RCC 7860 (cell line): ENCODE data around the gene GMNC.
A peak's percentile ranks its signal among the peaks of the same experiment; 100 is the strongest.
"Not testable (repeated sequence)": the region's sequence is repeated elsewhere in the genome, so short reads cannot be mapped to it uniquely, and the experiment has no call there.

Source experiments
- DNase-seq: peaks from one replicate; pipeline ENCODE4 v3.0.0-alpha.2; 2015; ENCODE audit warnings: low spot score
- FAIRE-seq: peaks from 2 replicates; lab custom pipeline; 2012; peaks lifted over from hg19 to GRCh38; lab: Jason Lieb, UNC

The GMNC gene, protein sequence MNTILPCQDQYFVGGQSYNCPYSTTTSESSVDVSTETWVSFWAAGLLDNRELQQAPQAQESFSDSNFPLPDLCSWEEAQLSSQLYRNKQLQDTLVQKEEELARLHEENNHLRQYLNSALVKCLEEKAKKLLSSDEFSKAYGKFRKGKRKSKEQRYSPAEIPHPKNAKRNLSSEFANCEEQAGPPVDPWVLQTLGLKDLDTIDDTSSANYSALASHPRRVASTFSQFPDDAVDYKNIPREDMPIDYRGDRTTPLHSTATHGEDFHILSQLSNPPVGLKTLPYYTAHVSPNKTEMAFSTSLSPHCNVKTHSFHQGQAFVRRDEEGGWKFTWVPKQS

DNA sequence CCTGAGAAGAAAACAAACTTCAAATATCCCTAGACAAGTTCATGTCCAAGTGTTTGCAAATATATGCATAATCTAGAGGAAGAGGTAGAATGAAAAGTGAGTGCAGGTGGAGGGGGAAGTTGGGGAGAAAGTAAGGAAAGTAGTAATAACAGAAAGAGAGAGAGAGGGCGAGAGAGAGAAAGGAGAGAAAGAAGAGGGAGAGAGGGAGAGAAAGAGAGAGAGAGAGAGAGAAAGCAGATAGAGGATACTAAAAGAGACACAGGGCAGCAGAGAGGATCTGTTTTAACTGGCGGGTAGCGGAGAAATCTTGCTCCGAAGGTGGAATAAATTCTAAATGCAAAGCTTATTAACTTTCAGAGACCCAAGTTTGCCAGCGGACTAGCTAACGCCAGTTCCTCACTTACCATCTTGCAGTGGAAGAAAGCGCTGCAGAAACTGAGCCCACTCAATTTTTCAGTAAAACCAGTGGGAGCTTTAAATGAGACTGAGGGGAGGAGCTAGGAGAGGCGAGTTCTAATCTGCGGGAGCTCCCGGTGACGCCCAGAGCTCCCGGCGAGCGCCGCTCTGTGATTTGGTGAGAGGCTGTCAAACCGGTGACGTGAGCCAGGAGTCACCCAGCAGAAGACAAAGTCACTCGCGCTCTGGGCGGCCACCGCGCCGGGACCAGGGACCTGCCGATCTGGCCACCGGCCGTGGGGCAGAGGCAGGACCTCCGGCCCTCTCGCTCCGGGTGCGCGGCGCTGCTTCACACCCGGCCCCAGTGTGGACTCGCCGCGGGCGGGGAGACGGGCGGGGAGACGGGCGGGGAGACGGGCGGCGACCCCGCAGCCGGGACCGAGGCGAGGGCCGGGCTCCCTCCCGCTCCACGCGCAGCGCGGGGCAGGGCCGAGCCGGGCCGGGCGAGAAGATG, at the start of gene GMNC:
Gene GMNC, minus strand, starts transcription at position 486 of the 910 bp plus-strand sequence. Its CDS starts 79 bp downstream, at position 407.
- FAIRE-seq (peak; percentile 66), DNase-seq (peak; percentile 76)

DNA sequence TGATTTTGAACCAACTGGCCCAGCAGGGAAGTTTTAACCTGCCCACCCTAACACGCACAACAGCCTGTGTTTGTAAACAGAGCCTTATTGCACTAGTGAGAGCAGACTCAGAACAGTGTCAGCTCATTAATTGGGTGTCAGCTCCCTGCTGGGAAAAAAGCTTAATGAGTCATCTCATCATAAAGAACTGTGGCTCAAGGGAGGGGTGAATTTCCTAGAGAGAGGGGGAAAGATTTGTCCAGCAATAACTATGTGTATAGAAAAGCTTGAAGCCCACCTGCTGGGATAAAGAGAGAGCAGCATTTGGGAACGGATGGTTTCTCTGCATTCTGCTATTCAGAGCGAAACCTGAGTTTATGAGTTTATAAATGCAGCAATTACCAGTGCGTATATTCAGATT, 48.9 kb upstream of the GMNC start:
- FAIRE-seq = no peak
- no peak for DNase-seq

DNA sequence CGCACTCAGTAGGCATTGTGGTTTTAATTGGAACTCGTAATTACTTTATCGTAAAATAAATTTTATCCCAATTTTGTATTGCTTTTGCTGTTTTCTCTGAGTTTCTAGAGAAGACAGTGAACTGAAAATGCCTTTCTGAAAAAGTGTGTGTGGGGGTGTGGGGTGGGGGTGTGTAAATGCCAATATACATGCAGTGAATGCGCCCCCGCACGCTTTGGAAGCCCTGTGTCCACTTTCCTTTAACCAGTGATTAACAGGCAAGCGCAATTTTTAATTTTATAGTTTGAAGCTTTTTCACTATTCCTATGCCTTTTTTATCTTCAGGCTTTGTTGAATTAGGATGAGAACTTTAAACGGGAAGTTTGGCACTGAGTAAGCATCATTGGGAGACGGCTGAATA, 47.4 kb upstream of the GMNC start:
- FAIRE-seq (no peak), DNase-seq (no peak)

DNA sequence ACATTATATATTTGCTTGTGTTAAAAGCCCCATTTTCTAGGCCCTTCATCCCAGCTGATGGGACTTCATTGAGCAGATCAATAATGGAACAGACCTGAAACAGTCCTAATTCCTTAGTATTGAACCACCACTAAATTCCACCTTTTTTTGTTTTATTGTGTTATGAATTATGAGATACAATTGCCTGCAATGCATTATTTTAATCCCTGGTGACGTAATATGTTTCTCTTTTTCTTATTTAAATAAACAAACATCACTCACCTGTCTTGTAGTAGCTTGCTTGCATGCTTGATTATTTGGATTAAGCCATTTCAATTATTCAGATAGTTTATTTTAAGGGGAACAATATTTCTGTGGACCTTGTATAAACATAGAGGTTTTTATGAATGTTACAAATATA, 40.7 kb upstream of the GMNC start:
- DNase-seq (no peak), FAIRE-seq (no peak)

DNA sequence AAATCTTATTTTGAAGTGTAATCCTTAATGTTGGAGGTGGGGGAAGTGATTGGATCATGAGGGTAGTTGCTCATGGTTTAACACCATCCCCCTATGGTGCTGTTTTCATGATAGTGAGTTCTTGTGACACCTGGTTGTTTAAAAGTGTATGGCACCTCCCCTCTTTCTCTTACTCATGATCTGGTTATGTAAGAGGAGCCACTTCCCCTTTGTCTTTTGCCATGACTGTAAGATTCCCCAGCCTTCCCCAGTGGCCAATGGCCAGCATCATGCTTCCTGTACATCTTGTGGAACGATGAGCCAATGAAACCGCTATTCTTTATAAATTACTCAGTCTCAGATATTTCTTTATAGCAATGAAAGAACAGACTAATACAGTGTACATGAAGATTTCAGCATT, 39.8 kb upstream of the GMNC start:
- no peak for FAIRE-seq

DNA sequence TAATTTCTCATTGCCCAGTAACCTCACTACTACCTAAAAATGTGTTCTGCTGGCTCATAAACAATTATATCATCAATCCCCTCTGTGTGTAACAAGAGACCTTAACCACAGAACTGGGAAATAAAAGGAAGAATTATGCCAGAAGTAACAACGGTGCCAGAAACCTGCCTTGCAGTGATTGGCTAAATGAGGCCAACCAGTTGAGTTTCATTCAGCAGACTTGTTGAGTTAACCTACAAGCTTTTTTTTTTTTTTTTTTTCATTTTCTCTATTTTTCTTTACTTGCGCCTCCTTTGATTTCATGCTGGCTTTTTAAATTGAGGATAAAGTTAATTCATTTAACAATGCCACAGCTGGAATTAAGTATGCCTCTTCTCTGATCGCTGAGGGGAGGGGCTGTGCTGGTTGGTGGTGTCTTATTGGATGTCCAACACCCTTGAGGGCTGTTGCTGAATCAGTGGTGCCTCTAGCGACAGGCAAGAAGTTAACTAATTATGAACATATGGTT, 30.0 kb upstream of the GMNC start:
- DNase-seq (no peak), FAIRE-seq (no peak)

More for the DNA sequence above, 39.8 kb upstream of the GMNC start:
- no peak for DNase-seq

DNA sequence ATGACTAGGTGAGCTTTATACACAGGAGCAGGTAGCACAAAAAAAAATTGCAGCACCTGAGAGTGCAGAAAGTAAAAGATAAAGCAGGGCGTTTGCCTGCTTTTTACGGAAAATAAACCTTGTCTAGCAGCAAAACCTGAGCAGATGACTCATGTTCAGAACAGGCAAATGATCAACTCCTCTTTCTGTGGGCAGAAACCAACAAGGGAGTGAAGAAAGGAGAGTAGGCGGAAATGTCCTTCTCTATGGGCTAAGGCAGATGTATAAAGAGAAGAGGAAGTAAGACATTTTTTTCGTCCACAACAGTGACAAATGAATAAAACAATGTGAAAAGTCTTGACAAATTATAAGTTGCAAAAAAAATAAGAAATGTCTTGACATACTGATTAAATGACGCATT, 24.5 kb upstream of the GMNC start:
- FAIRE-seq (peak; percentile 91), DNase-seq (peak; percentile 50)

DNA sequence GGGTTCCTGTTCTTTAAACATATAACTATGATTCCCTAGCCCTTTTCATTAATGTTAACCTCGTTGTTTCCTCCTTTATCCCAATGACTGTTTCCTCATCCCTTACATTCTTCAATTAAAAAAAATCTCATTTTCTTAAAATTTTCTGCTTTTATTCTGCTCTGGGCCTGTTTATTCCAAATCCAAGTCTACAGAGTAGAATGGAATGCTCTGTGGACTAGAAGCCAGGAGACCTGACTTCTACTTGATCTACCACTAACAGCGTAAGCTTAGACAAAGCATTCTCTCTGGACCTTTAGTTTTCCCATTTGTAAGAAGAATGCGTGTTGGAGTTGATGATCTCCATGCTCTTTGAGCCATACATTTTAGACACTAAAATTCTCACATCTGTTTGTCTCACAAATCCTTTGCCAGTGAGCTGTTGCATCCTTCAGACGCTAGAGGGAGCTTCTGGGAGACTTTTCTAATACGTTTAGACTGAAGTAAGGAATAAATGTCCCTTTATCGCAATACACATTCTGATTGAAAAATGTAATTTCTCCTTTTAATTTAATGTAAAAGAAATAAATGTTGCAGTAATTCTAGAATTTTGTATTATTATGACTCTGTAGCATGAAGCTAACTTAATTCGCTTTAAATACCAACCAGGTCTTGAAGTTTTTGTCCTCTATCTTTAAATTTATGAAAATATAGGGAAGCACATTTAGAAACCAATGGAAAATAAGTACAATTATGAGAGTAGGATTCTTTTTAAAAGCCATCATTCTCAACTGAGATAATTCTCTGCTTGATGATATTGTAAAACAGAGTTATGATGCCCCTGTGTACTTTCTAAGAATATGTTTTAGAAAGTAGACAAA, 21.7 kb upstream of the GMNC start:
- DNase-seq (peak; percentile 25), FAIRE-seq (peak; percentile 85)

DNA sequence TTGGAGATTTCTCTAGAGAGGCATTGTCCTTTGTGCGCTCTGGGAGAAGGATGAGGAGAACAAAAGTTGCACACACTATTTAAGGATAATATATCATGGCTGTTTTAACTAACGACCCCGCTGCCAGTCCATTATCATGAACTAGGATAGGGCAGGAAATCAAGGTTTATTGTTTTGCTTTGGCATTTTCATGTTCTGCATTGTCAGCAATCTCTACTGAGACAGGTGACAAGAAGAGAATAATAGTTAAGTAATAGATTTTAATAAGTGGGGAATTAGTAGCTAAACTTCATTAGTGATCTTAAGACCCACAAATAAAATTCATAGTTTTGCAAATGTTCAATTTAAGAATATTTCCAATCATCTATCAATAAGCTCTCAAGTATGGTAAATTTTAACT, 20.6 kb upstream of the GMNC start:
- no peak for DNase-seq
- FAIRE-seq = no peak

DNA sequence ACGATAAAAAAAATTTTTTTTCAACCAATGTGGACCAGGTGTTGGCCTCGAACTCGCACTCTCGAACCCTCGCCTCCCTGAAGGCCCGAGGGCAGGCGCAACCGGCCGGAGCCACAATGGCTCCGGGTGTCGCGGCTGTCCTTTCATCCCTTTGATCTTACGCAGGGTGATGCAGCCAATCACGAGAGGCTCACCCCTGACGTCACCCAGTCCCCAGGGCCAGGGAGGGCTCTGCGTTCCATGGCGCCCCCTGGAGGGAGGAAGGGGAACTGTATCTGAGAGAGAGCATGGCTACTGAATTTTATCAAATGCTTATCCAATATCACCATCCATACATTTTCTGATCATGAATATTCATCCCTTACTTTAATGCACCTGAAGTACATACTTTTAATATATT, 15.4 kb upstream of the GMNC start:
- DNase-seq (no peak), FAIRE-seq (no peak)

DNA sequence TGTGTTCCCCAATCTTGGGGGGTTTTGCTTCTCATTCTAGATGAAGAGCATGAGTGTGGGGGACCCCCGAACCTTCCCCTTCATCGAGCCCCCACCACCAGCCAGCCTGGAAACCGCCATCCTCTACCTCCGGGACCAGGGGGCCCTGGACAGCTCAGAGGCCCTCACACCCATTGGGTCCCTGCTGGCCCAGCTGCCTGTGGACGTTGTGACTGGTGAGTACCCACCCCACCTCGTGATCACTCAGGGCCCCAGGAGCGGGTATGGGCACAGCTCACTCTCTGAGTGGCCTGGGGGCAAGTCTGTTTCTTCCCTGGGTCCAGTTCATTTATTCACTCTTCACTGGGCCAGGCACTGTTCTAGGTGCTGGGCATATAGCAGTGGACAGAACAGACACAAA, 13.9 kb upstream of the GMNC start:
- FAIRE-seq, DNase-seq: not testable (repeated sequence)

DNA sequence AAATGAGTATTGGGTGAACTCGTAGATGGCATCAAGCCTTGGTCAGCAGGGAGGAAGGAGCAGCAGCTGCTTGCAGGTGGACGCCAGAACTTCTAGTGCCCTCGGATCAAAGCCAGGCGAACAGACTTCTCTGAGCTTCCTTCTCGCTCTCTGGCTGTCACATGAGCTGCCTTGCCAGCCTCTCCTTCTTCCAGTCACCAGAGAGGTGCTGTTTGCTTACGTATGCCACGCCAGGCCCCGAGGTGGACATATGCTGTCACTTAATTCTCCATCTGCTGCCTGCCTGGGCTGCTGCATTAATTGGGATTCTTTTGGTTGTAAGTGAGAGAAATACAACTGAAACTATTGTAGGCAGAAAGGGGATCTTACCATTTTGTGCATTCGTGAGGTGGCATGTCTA, 12.6 kb upstream of the GMNC start:
- FAIRE-seq, DNase-seq: not testable (repeated sequence)

DNA sequence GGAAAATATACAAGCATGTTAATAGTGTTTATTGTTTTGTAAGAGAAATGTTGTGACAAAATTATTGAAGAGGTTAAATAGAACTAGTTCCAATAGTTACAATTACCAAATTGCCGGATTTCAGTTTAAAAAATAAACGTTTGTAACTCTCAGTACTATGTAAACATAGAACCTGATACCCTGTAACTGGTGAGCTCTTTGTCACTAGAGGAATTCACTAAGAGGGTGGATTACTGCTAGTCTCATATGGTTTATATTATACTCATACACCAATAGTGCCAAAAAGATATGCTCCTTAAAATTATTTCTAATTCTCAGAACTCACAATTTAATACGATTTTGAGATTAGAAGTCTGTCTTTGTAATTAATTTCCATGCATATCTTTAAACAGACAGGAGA, 7.6 kb upstream of the GMNC start:
- DNase-seq = no peak
- no peak for FAIRE-seq

DNA sequence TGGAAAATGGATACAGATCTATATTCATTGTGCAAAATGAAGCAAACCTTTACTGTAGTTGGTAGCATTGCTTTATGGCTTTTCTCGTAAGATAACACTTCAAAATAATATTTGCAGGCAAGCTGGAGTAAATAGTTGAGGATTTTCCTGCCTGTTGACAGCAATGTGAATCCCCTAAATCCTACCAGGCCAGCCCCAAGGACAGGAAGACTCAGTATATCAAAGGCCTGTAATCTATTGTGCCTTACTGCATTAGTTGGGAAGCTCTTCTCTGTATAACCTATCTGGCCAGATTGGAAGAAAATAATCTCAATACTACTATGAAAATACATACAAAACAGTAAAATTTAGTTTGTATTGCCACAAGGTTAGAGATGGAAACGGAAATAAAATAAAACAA, 4.6 kb upstream of the GMNC start:
- FAIRE-seq = no peak
- DNase-seq = no peak

DNA sequence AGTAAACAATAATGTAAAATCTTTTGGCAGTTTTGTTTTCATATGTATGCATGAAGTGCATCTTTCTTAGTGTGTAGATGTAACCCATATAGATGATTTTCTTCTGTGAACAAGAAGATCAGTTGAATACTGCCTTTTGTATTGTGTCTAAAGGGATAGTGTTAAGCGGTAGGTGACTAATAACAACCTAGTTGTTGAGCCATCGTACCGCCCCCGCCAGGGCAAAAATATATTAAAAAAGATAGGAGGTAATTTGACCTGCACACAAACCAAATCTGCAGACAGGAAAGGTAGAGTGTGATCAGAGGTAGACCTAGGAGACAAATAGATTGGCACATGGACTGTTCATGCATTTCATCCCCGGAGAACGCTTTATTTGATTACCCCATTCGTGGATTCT, 3.3 kb upstream of the GMNC start:
- no peak for FAIRE-seq
- peak; percentile 27 for DNase-seq

DNA sequence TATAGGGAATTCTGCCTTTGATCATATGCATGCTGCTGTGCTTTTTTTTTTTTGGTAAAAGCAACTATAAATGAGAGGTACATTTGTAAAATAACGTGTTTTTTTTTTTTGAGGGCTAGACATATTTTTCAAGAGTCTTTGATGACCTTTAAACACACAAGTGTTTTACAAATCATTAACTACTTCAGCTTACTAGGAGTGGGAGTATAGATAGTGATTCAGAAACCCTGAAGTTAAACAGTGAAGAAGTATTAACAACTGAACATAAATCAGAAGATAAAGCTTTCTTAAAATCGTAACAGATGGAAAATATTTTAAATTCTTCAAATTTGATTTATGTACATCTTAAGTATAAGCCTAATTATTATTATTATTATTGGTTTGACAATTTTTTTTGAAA, 2.9 kb upstream of the GMNC start:
- DNase-seq (peak; percentile 55), FAIRE-seq (peak; percentile 98)

DNA sequence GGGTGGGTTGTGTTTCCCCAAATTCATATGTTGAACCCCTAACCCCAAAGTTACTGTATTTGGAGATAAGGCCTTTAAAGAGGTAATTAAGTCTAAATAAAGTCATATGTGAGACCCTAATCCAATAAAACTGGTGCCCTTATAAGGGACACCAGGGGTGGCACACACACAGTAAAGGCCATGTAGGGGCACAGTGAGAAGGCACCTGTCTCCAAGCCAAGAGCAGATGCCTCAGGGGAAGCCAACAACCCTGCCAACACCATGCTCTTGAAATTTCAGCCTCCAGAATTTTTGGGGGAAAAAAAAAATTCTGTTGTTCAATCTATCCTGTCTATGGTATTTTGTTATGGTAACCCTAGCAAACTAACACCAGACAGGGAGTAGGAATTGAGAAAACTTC, 1.5 kb upstream of the GMNC start:
- FAIRE-seq = no peak
- no peak for DNase-seq

DNA sequence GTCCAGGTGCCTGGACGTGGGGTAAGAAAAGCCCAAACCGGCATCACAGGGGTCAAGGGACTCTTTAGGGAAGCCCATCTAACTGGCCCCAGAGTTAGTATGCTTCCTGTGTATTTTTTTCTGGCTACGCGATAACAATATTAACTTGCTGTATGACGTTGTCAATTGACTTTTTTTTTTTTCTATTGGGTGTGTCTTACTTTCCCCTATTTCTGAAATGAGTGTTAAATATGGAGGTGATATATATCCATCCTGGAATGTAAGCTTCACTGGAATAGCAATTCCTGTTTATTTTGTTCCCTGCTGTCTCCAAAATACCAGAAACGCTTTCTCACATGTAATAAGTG, 598 bp upstream of the GMNC start:
- no peak for DNase-seq
- no peak for FAIRE-seq

DNA sequence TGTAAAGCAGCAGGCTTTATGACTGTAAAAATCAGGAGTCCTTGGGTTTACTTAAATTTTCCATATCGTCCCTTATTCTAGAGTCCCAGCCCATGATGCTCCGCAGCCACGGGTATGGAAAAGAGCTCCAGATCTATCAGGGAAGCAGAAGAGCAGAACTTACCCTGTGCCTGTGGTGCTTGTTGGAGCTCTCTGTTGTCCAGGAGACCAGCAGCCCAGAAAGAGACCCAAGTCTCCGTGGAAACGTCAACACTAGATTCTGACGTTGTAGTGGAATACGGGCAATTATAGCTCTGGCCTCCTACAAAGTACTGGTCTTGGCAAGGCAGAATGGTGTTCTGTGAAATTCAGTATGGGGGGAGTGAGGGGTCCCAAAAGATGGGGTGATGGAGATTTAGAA, 2.0 kb downstream of the GMNC start:
- DNase-seq (no peak), FAIRE-seq (no peak)

DNA sequence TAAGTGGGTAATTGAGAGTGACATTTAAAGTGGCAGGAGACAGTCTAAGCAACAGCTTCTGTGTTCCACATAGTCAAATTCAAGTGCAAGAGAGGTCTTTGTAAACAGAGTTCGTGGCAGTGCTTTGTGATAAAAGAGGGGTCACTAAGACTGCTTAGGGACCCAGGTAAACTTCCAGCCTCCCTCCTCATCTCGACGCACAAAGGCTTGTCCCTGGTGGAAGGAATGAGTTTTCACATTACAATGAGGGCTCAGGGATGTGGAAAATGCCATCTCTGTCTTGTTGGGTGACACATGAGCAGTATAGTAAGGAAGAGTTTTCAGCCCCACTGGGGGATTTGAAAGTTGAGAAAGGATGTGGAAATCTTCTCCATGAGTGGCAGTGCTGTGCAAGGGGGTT, 7.3 kb downstream of the GMNC start:
- no peak for FAIRE-seq
- no peak for DNase-seq

DNA sequence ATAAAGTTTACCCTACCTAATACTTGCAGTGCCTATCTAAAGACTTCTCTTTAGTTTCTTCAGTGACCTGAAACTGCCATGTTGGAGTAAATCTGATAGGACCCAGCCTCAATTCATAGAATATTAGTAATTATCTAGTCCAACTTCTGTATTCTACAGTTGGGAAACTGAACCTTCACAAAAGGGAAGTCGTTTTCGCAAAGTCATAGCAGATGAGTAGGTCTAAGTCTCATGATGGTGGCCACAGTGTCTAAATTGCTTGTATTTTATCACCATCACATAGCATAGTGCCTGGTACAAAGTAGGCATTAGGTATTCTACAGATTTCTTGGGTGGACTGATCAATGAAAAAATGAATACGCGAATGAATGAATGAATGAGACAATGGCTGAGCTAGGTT, 8.4 kb downstream of the GMNC start:
- DNase-seq = no peak

More for the DNA sequence above, 8.4 kb downstream of the GMNC start:
- no peak for FAIRE-seq
